T-cell (primary cell): Measurements from ENCODE around the gene MEIOC. TPM values are rescaled to one million over a fixed set of nuclear protein-coding genes. Genes with fewer than 3 reads are reported as not detected.
"Not testable (repeated sequence)": the region's sequence is repeated elsewhere in the genome, so short reads cannot be mapped to it uniquely, and the experiment has no call there.

ENCODE experiments used
- ATAC-seq, 4 experiments: fragments of 200-7000 bp in 3 of 4; fragments of 150-1000 bp in 1 of 4; cut with Tn5 transposase; replicated peaks in 1 of 4; 1 replicate in 3 of 4; 2 replicates in 1 of 4; pipeline ENCODE4 v1.10.0; 2021; ENCODE audit warnings: moderate library complexity in 3 of 4, mild to moderate bottlenecking in 2 of 4, moderate number of reproducible peaks in 1 of 4
- CTCF ChIA-PET, 2 donors: fragments of 300-600 bp; sonication (Branson Sonifier 250); formaldehyde crosslinking; loops; one replicate each; lab custom pipeline; 2022; ENCODE audit warnings: antibody characterized with exemption in 2 of 2; lab: Charles Lee
- POLR2A ChIA-PET, 2 donors: fragments of 300-600 bp; sonication (Branson Sonifier 250); formaldehyde crosslinking; loops; one replicate each; lab custom pipeline; 2022; ENCODE audit warnings: antibody characterized with exemption in 2 of 2; lab: Charles Lee
- DNase-seq, 35 experiments: peaks; one replicate each; pipeline versions ENCODE4 v3.0.0 to v3.0.0-alpha.2; 2013 to 2023
- H3K27ac ChIP-seq: one replicate; pipeline ENCODE4 v1.5.1; 2013; ENCODE audit warnings: low read length
- H3K27me3 ChIP-seq, 2 experiments: replicated peaks in 1 of 2; 1 replicate in 1 of 2; 2 replicates in 1 of 2; pipeline versions ENCODE4 v1.6.1 to v1.7.0; 2013; ENCODE audit warnings: low read length in 1 of 2, mixed read lengths in 1 of 2; ENCODE audit not compliant: control insufficient read depth in 2 of 2, insufficient read depth in 2 of 2; ENCODE audit errors: extremely low read depth in 1 of 2
- H3K36me3 ChIP-seq, 2 donors: 1 replicate in 1 of 2; 2 replicates in 1 of 2; pipeline versions ENCODE4 v1.6.1 to v1.7.0; 2013; ENCODE audit warnings: low read length in 1 of 2; ENCODE audit not compliant: control insufficient read depth in 2 of 2, insufficient read depth in 1 of 2; ENCODE audit errors: extremely low read depth in 1 of 2
- H3K4me1 ChIP-seq, 2 experiments: 1 replicate in 1 of 2; 2 replicates in 1 of 2; pipeline versions ENCODE4 v1.6.1 to v1.7.0; 2013; ENCODE audit warnings: low read length in 2 of 2, mixed read lengths in 1 of 2; ENCODE audit not compliant: insufficient read depth in 2 of 2, control insufficient read depth in 1 of 2; ENCODE audit errors: extremely low read depth in 1 of 2
- H3K4me3 ChIP-seq, 2 donors: 1 replicate in 1 of 2; 2 replicates in 1 of 2; pipeline versions ENCODE4 v1.5.1 to v1.7.0; 2013; ENCODE audit warnings: mild to moderate bottlenecking in 2 of 2, low read length in 1 of 2, moderate library complexity in 1 of 2; ENCODE audit not compliant: control insufficient read depth in 1 of 2; ENCODE audit errors: extremely low read depth in 1 of 2
- H3K9me3 ChIP-seq: 2 replicates; pipeline ENCODE4 v1.7.0; 2013
- H3K27ac Mint-ChIP-seq, 2 donors: one replicate each; pipeline ENCODE4 v1.8.0; 2020 to 2021; ENCODE audit warnings: mild to moderate bottlenecking in 2 of 2, mixed read lengths in 2 of 2
- H3K27me3 Mint-ChIP-seq, 2 donors: one replicate each; pipeline ENCODE4 v1.8.0; 2021 to 2022; ENCODE audit warnings: mixed read lengths in 2 of 2
- H3K36me3 Mint-ChIP-seq: one replicate; pipeline ENCODE4 v1.8.0; 2021; ENCODE audit warnings: mixed read lengths
- H3K4me1 Mint-ChIP-seq, 3 donors: one replicate each; pipeline ENCODE4 v1.8.0; 2020 to 2022; ENCODE audit warnings: mixed read lengths in 3 of 3, mild to moderate bottlenecking in 1 of 3
- H3K4me3 Mint-ChIP-seq, 3 donors: one replicate each; pipeline ENCODE4 v1.8.0; 2020 to 2022; ENCODE audit warnings: mild to moderate bottlenecking in 3 of 3, mixed read lengths in 3 of 3, moderate library complexity in 3 of 3
- H3K9me3 Mint-ChIP-seq, 3 donors: one replicate each; pipeline ENCODE4 v1.8.0; 2020 to 2022; ENCODE audit warnings: mixed read lengths in 3 of 3
- WGBS: methylation state at CpG from one replicate; pipeline ENCODE4 v1.1.5; 2013; ENCODE audit warnings: missing lambda C conversion rate; ENCODE audit not compliant: insufficient coverage; 5-methylcytosine and 5-hydroxymethylcytosine counted together
- total RNA-seq, 35 experiments: library from RNA in 6 of 35; stranded (reverse) in 6 of 35; fragments of 120-200 nt in 1 of 35; gene quantifications; one replicate each; pipeline versions ENCODE4 v1.2.1 to v1.2.4 and lab custom pipeline; 2013 to 2026

The MEIOC gene
- total RNA-seq, 5 donors from 2014 or later (not counting 1 experiment from before 2014, with no cell fraction given): 0.72 TPM; not detected in 4

- 0% methylated on average over 1 of the region's 2 CpGs for WGBS
- CTCF ChIA-PET: no interaction called here
- DNase-seq (no peak), ATAC-seq (no peak)
- POLR2A ChIA-PET: interaction anchor here in 1 of 2 donors (0.7 kb wide), 1 partner anchor 332 kb away, joined by 4 read pairs; no protein-coding TSS in a partner anchor
- no peaks in the 10 kb centered on the region for H3K4me1 Mint-ChIP-seq
- no peaks in the 10 kb centered on the region for H3K36me3 ChIP-seq
- H3K4me3 ChIP-seq: no peak overlapping the region
- no peak overlapping the region for H3K27ac ChIP-seq
- no peaks in the 10 kb centered on the region for H3K9me3 Mint-ChIP-seq
- H3K9me3 ChIP-seq: no peaks in the 10 kb centered on the region
- no peak overlapping the region for H3K27ac Mint-ChIP-seq
- H3K4me1 ChIP-seq: no peaks in the 10 kb centered on the region
- H3K36me3 Mint-ChIP-seq: no peaks in the 10 kb centered on the region
- no peak overlapping the region for H3K4me3 Mint-ChIP-seq
- peaks cover 15 to 27% of the 10 kb centered on the region in 2 donors for H3K27me3 Mint-ChIP-seq
- H3K27me3 ChIP-seq: peaks cover 0 to 38% of the 10 kb centered on the region in 2 experiments
Observed at GRCh38 chr17:44610871-44611270, 45.4 kb upstream of the MEIOC start.

- CTCF ChIA-PET: no interaction called here
Observed at GRCh38 chr17:44614862-44615261, 41.4 kb upstream of the MEIOC start.

GRCh38 chr17:44618652-44619051, 37.6 kb upstream of the MEIOC start:
- ATAC-seq, POLR2A ChIA-PET, H3K9me3 ChIP-seq, H3K36me3 ChIP-seq, DNase-seq, H3K4me1 ChIP-seq, H3K36me3 Mint-ChIP-seq, H3K4me3 Mint-ChIP-seq, CTCF ChIA-PET, H3K27ac Mint-ChIP-seq, H3K27ac ChIP-seq, H3K9me3 Mint-ChIP-seq, H3K4me1 Mint-ChIP-seq, H3K4me3 ChIP-seq: not testable (repeated sequence)
- peaks cover 0 to 18% of the 10 kb centered on the region in 2 experiments for H3K27me3 ChIP-seq
- WGBS: 89% methylated on average over 3 of the region's 9 CpGs
- H3K27me3 Mint-ChIP-seq: peaks cover 25 to 30% of the 10 kb centered on the region in 2 donors

More at GRCh38 chr17:44614862-44615261, 41.4 kb upstream of the MEIOC start:
- Mint-ChIP-seq H3K36me3 (no peaks in the 10 kb centered on the region), H3K27ac (no peak overlapping the region), H3K27me3 (peaks cover 20 to 33% of the 10 kb centered on the region in 2 donors), H3K4me3 (no peak overlapping the region), H3K4me1 (no peaks in the 10 kb centered on the region), H3K9me3 (no peaks in the 10 kb centered on the region)
- H3K4me1 ChIP-seq: no peaks in the 10 kb centered on the region
- H3K27me3 ChIP-seq: peaks cover 0 to 30% of the 10 kb centered on the region in 2 experiments
- H3K27ac ChIP-seq: no peak overlapping the region
- POLR2A ChIA-PET: no interaction called here
- no peaks in the 10 kb centered on the region for H3K9me3 ChIP-seq
- ATAC-seq: no peak
- H3K4me3 ChIP-seq: no peak overlapping the region
- H3K36me3 ChIP-seq: no peaks in the 10 kb centered on the region
- no CpG with 5 or more reads among the region's 5 CpGs for WGBS
- DNase-seq: no peak

GRCh38 chr17:44623070-44623725, 33.1 kb upstream of the MEIOC start:
- H3K27me3 ChIP-seq: peaks cover 0 to 32% of the 10 kb centered on the region in 2 experiments
- Mint-ChIP-seq H3K9me3 (no peaks in the 10 kb centered on the region), H3K36me3 (no peaks in the 10 kb centered on the region), H3K4me3 (no peak overlapping the region), H3K4me1 (no peaks in the 10 kb centered on the region), H3K27me3 (peaks cover 19 to 25% of the 10 kb centered on the region in 2 donors), H3K27ac (no peak overlapping the region)
- H3K36me3 ChIP-seq: no peaks in the 10 kb centered on the region
- no peak overlapping the region for H3K4me3 ChIP-seq
- H3K4me1 ChIP-seq: no peaks in the 10 kb centered on the region
- ATAC-seq (no peak), DNase-seq (no peak)
- POLR2A ChIA-PET: no interaction called here
- no peaks in the 10 kb centered on the region for H3K9me3 ChIP-seq
- H3K27ac ChIP-seq: no peak overlapping the region
- CTCF ChIA-PET: no interaction called here
- WGBS: 92% methylated on average over 6 of the region's 6 CpGs

GRCh38 chr17:44627513-44628242, 28.6 kb upstream of the MEIOC start:
- no peak overlapping the region for H3K27ac ChIP-seq

GRCh38 chr17:44628243-44629188, 27.8 kb upstream of the MEIOC start:
- H3K4me3 Mint-ChIP-seq: peak overlapping the region in 1 of 3 donors; percentile 27
- CTCF ChIA-PET: interaction anchor here in 1 of 2 donors (0.9 kb wide), 1 partner anchor 12 kb away, joined by 4 read pairs; no protein-coding TSS in a partner anchor

More at GRCh38 chr17:44627513-44628242, 28.6 kb upstream of the MEIOC start:
- Histone ChIP-seq H3K36me3 (no peaks in the 10 kb centered on the region), H3K4me1 (no peaks in the 10 kb centered on the region), H3K27me3 (peaks cover 0 to 45% of the 10 kb centered on the region in 2 experiments), H3K9me3 (no peaks in the 10 kb centered on the region), H3K4me3 (no peak overlapping the region)
- 82% methylated on average over 4 of the region's 9 CpGs for WGBS
- POLR2A ChIA-PET: no interaction called here
- Mint-ChIP-seq H3K9me3 (no peaks in the 10 kb centered on the region), H3K27ac (no peak overlapping the region), H3K4me3 (peak overlapping the region in 1 of 3 donors; percentile 27), H3K27me3 (peaks cover 7 to 15% of the 10 kb centered on the region in 2 donors), H3K4me1 (no peaks in the 10 kb centered on the region), H3K36me3 (no peaks in the 10 kb centered on the region)
- DNase-seq (no peak), ATAC-seq (no peak)
- CTCF ChIA-PET: interaction anchor here in 1 of 2 donors (0.9 kb wide), 1 partner anchor 11 kb away, joined by 4 read pairs; no protein-coding TSS in a partner anchor

More at GRCh38 chr17:44628243-44629188, 27.8 kb upstream of the MEIOC start:
- DNase-seq: peak in 2 of 35 experiments; percentile 4 to 11
- Mint-ChIP-seq H3K9me3 (no peaks in the 10 kb centered on the region), H3K36me3 (no peaks in the 10 kb centered on the region), H3K4me1 (no peaks in the 10 kb centered on the region), H3K27ac (peak overlapping the region in 1 of 2 donors; percentile 53), H3K27me3 (peaks cover 7 to 17% of the 10 kb centered on the region in 2 donors)
- Histone ChIP-seq H3K27ac (no peak overlapping the region), H3K36me3 (no peaks in the 10 kb centered on the region), H3K4me3 (no peak overlapping the region), H3K4me1 (no peaks in the 10 kb centered on the region), H3K27me3 (peaks cover 0 to 47% of the 10 kb centered on the region in 2 experiments), H3K9me3 (no peaks in the 10 kb centered on the region)
- POLR2A ChIA-PET: no interaction called here
- 76% methylated on average over 28 of the region's 34 CpGs for WGBS
- peak in 2 of 4 experiments; percentile 52 to 57 for ATAC-seq
